ENCODE measurements around the gene SERGEF.

GRCh38 chr11:17798253-17798652 lies 214.6 kb downstream of the SERGEF start:
- TF ChIP-seq KDM5A (IDR thresholded peaks at IDR 0.05) = no peak
- TF ChIP-seq SMC3 (IDR thresholded peaks at IDR 0.05) = no peak
- TF ChIP-seq CEBPB (IDR thresholded peaks at IDR 0.05) = no peak
- TF ChIP-seq HDAC2 (IDR thresholded peaks at IDR 0.05) = no peak
- TF ChIP-seq CTCF (IDR thresholded peaks at IDR 0.05) = no peak
- no peak for TF ChIP-seq USF2 (IDR thresholded peaks at IDR 0.05)
- no peak for TF ChIP-seq MYC (IDR thresholded peaks at IDR 0.05; ENCODE audit: borderline replicate concordance, low read length)
- TF ChIP-seq EP300 (IDR thresholded peaks at IDR 0.05) = no peak
- TF ChIP-seq REST (IDR thresholded peaks at IDR 0.05) = no peak
- no peak for TF ChIP-seq RFX5 (IDR thresholded peaks at IDR 0.05)
- TF ChIP-seq JUN (IDR thresholded peaks at IDR 0.05) = no peak
- no peak for TF ChIP-seq TP53 (CRISPR knock-in tag; IDR thresholded peaks at IDR 0.05)
- no peak for TF ChIP-seq PBX3 (IDR thresholded peaks at IDR 0.05)

All from A549 (cell line).